ENCODE measurements around the gene PKD2L1.
"Not testable (repeated sequence)": the region's sequence is repeated elsewhere in the genome, so short reads cannot be mapped to it uniquely, and the experiment has no call there.

Gene PKD2L1

GRCh38 chr10:100330079-100330478 lies at the start of gene PKD2L1:
PKD2L1 (minus strand) TSS chr10:100330228; CDS start chr10:100330103, 125 bp downstream.
- no peak within 1 kb of the TSS for H3K4me2 ChIP-seq
- TF ChIP-seq Cebpa-rat (IDR thresholded peaks at IDR 0.05), result no peak
- H3K36me3 ChIP-seq, result no peaks in the 10 kb centered on the region
- H3K4me3 ChIP-seq, result no peak within 1 kb of the TSS
- H3K4me1 ChIP-seq, result peaks cover 9 to 18% (median 11%) of the 10 kb centered on the region in 10 experiments; a peak in 17 of 20 replicates
- no peaks in the 10 kb centered on the region for H3K9me3 ChIP-seq (replicated peaks in 1 of 11)
- H3K27ac ChIP-seq, result no peak within 1 kb of the TSS
- H4K20me1 ChIP-seq, result no peaks in the 10 kb centered on the region; a peak in 1 of 22 replicates
- H3K9ac ChIP-seq, result no peak within 1 kb of the TSS
- H3K27me3 ChIP-seq, result no peaks in the 10 kb centered on the region

DNA sequence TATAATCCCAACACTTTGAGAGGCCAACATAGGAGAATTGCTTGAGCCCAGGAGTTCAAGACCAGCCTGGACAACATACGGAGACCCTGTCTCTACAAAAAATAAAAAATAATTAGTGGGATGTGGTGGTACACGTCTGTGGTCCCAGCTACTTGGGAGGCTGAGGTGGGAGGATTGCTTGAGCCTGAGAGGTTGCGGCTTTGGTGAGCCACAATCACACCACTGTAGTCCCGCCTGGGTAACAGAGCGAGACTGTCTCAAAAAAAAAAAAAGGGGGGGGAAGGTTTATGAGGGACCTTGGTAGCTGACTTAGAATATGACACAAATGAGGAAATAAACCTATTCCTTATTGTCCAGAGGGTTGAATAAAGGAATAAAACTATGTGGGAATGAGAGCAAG lies 47.8 kb upstream of the PKD2L1 start:
- no peak overlapping the region for H3K9ac ChIP-seq
- H3K4me2 ChIP-seq, result peak overlapping the region in 10 of 11 experiments; percentile 1 to 74 (median 42); a peak in 18 of 22 replicates
- no peaks in the 10 kb centered on the region for H3K9me3 ChIP-seq (replicated peaks in 1 of 11)
- H3K36me3 ChIP-seq, result peaks cover 18 to 22% (median 19%) of the 10 kb centered on the region in 11 experiments
- H4K20me1 ChIP-seq, result peaks cover 0 to 38% (median 24%) of the 10 kb centered on the region in 11 experiments; a peak in 14 of 22 replicates
- peaks cover 33 to 54% (median 40%) of the 10 kb centered on the region in 10 experiments for H3K4me1 ChIP-seq
- TF ChIP-seq Cebpa-rat (IDR thresholded peaks at IDR 0.05), result no peak
- no peak overlapping the region for H3K4me3 ChIP-seq
- no peak overlapping the region; a peak in 1 of 22 replicates for H3K27ac ChIP-seq
- peaks cover 0 to 35% (median 0%) of the 10 kb centered on the region in 11 experiments; a peak in 7 of 22 replicates for H3K27me3 ChIP-seq

GRCh38 chr10:100376656-100377055 lies 46.6 kb upstream of the PKD2L1 start:
- H3K27ac ChIP-seq, result not testable (repeated sequence)

DNA sequence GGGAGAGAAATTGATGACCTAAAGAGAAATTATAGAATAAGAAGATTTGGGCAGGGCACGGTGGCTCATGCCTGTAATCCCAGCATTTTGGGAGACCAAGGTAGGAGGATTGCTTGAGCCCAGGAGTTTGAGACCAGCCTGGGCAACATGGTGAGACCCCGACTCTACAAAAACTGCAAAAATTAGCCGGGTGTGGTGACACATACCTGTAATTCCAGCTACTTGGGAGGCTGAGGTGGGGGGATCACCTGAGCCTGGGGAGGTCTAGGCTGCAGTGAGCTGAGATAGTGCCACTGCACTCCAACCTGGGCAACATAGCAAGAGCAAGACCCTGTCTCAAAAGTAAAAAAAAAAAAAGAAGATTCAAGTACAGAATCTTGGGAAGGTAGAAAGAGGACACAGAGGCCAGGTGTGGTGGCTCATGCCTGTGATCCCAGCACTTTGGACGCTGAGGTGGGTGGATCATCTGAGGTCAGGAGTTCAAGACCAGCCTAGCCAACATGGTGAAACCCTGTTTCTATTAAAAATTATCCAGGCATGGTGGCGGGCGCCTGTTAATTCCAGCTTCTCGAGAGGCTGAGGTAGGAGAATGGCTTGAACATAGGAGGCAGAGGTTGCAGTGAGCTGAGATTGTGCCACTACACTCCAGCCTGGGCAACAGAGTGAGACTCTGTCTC lies 44.8 kb upstream of the PKD2L1 start:
- not testable (repeated sequence) for H3K36me3 ChIP-seq; H3K9me3 ChIP-seq (replicated peaks in 1 of 11)
- Histone ChIP-seq H4K20me1 (peaks cover 0 to 30% (median 24%) of the 10 kb centered on the region in 11 experiments; a peak in 13 of 22 replicates), H3K4me3 (peak overlapping the region; percentile 54 to 80 (median 70)), H3K27me3 (peaks cover 0 to 28% (median 0%) of the 10 kb centered on the region in 11 experiments; a peak in 7 of 22 replicates), H3K9ac (peak overlapping the region; percentile 82 to 96 (median 90); a peak in 21 of 22 replicates), H3K4me1 (peaks cover 60 to 81% (median 71%) of the 10 kb centered on the region in 10 experiments), H3K4me2 (peak overlapping the region; percentile 83 to 100 (median 96)), H3K27ac (peak overlapping the region in 10 of 11 experiments; percentile 82 to 98 (median 95); a peak in 17 of 22 replicates)

More at GRCh38 chr10:100376656-100377055, 46.6 kb upstream of the PKD2L1 start:
- peaks cover 0 to 38% (median 24%) of the 10 kb centered on the region in 11 experiments; a peak in 14 of 22 replicates for H4K20me1 ChIP-seq
- not testable (repeated sequence) for H3K9me3 ChIP-seq (replicated peaks in 1 of 11); H3K36me3 ChIP-seq; H3K4me3 ChIP-seq
- peak overlapping the region in 2 of 11 experiments; percentile 9 to 14; a peak in 1 of 22 replicates for H3K9ac ChIP-seq
- H3K4me2 ChIP-seq, result peak overlapping the region in 5 of 11 experiments; percentile 44 to 74 (median 71); a peak in 10 of 22 replicates
- peaks cover 41 to 66% (median 52%) of the 10 kb centered on the region in 10 experiments for H3K4me1 ChIP-seq
- H3K27me3 ChIP-seq, result peaks cover 0 to 35% (median 0%) of the 10 kb centered on the region in 11 experiments; a peak in 7 of 22 replicates

DNA sequence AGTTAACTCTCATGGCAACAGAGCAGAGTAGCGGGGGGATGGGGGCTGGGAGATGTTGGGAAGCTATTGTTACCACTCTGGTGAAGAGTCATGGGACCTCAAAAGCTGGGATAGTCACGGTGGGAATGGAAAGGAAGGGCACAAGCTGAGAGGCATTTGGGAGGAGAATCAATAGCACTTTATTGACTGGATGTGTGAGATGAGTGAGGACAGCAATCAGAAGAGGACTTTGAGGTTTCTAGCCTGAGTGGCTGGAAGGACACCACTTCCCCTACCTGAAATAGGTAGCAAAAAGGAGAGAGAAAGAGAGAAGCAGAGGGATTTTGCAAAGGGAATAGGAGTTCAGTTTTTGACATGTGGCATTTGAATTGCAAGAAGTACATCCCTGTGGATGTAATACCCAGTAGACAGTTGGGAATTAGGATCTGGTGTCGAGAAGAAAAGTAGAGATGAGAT lies 44.2 kb upstream of the PKD2L1 start:
- peak overlapping the region; percentile 82 to 98 (median 95) for H3K27ac ChIP-seq
- peak overlapping the region; percentile 82 to 96 (median 90) for H3K9ac ChIP-seq
- H3K9me3 ChIP-seq (replicated peaks in 1 of 11), result no peaks in the 10 kb centered on the region
- peaks cover 60 to 83% (median 71%) of the 10 kb centered on the region in 10 experiments for H3K4me1 ChIP-seq
- TF ChIP-seq Cebpa-rat (IDR thresholded peaks at IDR 0.05), result no peak
- peaks cover 0 to 26% (median 0%) of the 10 kb centered on the region in 11 experiments; a peak in 6 of 22 replicates for H3K27me3 ChIP-seq
- peak overlapping the region; percentile 83 to 100 (median 96) for H3K4me2 ChIP-seq
- H3K4me3 ChIP-seq, result peak overlapping the region; percentile 54 to 80 (median 70)
- no peaks in the 10 kb centered on the region for H3K36me3 ChIP-seq
- peaks cover 0 to 26% (median 22%) of the 10 kb centered on the region in 11 experiments; a peak in 13 of 22 replicates for H4K20me1 ChIP-seq

- H3K9ac ChIP-seq, result peak overlapping the region; percentile 82 to 96 (median 90)
- peak overlapping the region; percentile 82 to 98 (median 95) for H3K27ac ChIP-seq
- peaks cover 0 to 20% (median 0%) of the 10 kb centered on the region in 11 experiments; a peak in 2 of 22 replicates for H3K27me3 ChIP-seq
- TF ChIP-seq Cebpa-rat (IDR thresholded peaks at IDR 0.05), result peak in 7 of 11 experiments; percentile 33 to 60 (median 51); a peak in 6 of 22 replicates
- H3K36me3 ChIP-seq, result no peaks in the 10 kb centered on the region
- peak overlapping the region; percentile 83 to 100 (median 96) for H3K4me2 ChIP-seq
- H4K20me1 ChIP-seq, result peaks cover 0 to 19% (median 16%) of the 10 kb centered on the region in 11 experiments; a peak in 11 of 22 replicates
- H3K4me3 ChIP-seq, result peak overlapping the region; percentile 54 to 80 (median 70)
- H3K9me3 ChIP-seq (replicated peaks in 1 of 11), result no peaks in the 10 kb centered on the region
- H3K4me1 ChIP-seq, result peaks cover 60 to 86% (median 71%) of the 10 kb centered on the region in 10 experiments
These were observed 43.5 kb upstream of the PKD2L1 start for GRCh38 chr10:100373298-100374199.

DNA sequence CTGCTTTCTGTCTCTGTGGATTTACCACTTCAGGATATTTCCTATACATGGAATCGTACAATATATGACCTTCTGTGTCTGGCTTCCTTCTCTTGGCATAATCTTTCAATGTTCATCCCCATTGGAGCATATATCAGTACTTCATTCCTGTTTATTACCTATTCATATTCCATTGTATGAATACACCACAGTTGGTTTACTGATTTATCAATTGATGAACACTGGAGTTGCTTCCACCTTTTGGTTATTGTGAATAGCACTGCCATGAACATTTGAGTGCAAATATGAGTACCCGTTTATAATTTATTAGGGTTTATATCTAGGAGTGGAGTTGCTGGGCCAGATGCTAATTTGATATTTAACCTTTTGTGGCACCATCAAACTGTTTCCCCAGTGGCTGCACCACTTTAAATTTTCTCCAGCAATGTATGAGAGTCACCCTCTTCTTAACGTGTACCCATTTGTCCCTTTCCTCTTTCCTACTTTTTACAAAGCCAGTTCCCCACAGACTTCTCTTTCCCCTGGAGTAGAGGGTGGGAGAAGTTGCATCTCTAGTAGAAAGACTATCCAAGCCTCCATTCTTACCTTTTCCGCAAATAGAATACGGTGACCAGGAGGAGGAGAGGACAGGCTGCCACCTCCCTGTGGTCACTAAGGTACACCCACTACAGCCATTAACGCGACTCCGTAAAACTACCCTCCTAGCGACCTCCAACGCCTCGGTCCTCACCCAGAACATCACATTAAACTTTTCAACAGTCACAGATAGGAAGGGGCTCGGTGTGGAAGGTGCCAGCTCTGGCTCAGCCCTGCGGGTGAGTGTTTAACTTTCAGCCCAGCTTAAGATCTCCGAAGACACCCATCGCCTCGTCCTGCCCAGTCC lies 42.6 kb upstream of the PKD2L1 start:
- Histone ChIP-seq H3K27ac (peak overlapping the region; percentile 82 to 98 (median 95)), H3K36me3 (no peaks in the 10 kb centered on the region), H3K4me3 (peak overlapping the region; percentile 30 to 80 (median 70)), H3K4me2 (peak overlapping the region; percentile 83 to 100 (median 96)), H3K27me3 (peaks cover 0 to 20% (median 0%) of the 10 kb centered on the region in 11 experiments; a peak in 2 of 22 replicates), H3K9me3 (replicated peaks in 1 of 11) (no peaks in the 10 kb centered on the region), H3K4me1 (peaks cover 55 to 82% (median 65%) of the 10 kb centered on the region in 10 experiments), H3K9ac (peak overlapping the region; percentile 82 to 96 (median 90)), H4K20me1 (peaks cover 0 to 10% (median 9%) of the 10 kb centered on the region in 11 experiments; a peak in 10 of 22 replicates)
- no peak for TF ChIP-seq Cebpa-rat (IDR thresholded peaks at IDR 0.05)

Measured in BLaER1 treated with 17β-estradiol and CSF1 and Interleukin-3, amounts not matched to agents 10 nM and 100 nM (cell line).